Activated CD4-positive, alpha-beta T cell treated with anti-CD3 and anti-CD28 coated beads, Interleukin-2, Interleukin-6, amounts not matched to agents 100 ng/mL and 50 ng/mL, durations not matched to agents 16 hours and 8 hours (primary cell): Measurements from ENCODE around the gene SNCA.
A peak's percentile ranks its signal among the peaks of the same experiment; 100 is the strongest.

Experiments used
- DNase-seq: peaks from one replicate; pipeline ENCODE4 v3.0.0-alpha.2; 2020

SNCA gene

GRCh38 chr4:89836897-89837384, at the start of gene SNCA:
TSS of gene SNCA (minus strand) at chr4:89837161. CDS start at chr4:89835667, 1,494 bp downstream.
- peak; percentile 42 for DNase-seq

- DNase-seq: no peak
These were observed 42.3 kb upstream of the SNCA start for GRCh38 chr4:89879215-89879614.

GRCh38 chr4:89878611-89879010, 41.6 kb upstream of the SNCA start:
- DNase-seq: no peak

GRCh38 chr4:89876548-89876947, 39.6 kb upstream of the SNCA start:
- DNase-seq: no peak

- no peak for DNase-seq
These were observed 34.2 kb upstream of the SNCA start for GRCh38 chr4:89871211-89871610.

GRCh38 chr4:89868999-89869589, 32.1 kb upstream of the SNCA start:
- no peak for DNase-seq

- no peak for DNase-seq
These were observed 31.3 kb upstream of the SNCA start for GRCh38 chr4:89868276-89868675.

- no peak for DNase-seq
These were observed 26.6 kb upstream of the SNCA start for GRCh38 chr4:89863533-89863932.

GRCh38 chr4:89860971-89861370, 24.0 kb upstream of the SNCA start:
- DNase-seq: no peak

- no peak for DNase-seq
These were observed 18.3 kb upstream of the SNCA start for GRCh38 chr4:89855236-89855635.

- no peak for DNase-seq
These were observed 10.8 kb upstream of the SNCA start for GRCh38 chr4:89847571-89848325.

- DNase-seq: no peak
These were observed 2.6 kb upstream of the SNCA start for GRCh38 chr4:89839558-89839957.

GRCh38 chr4:89837993-89838390, 1.0 kb upstream of the SNCA start:
- peak; percentile 0 for DNase-seq

- peak; percentile 25 for DNase-seq
These were observed 528 bp upstream of the SNCA start for GRCh38 chr4:89837385-89837992.

- DNase-seq: no peak
These were observed 773 bp downstream of the SNCA start for GRCh38 chr4:89836031-89836745.

- DNase-seq: no peak
These were observed 1.5 kb downstream of the SNCA start for GRCh38 chr4:89835413-89835812.

- DNase-seq: no peak
These were observed 2.3 kb downstream of the SNCA start for GRCh38 chr4:89834486-89835209.

- peak; percentile 78 for DNase-seq
These were observed 7.4 kb downstream of the SNCA start for GRCh38 chr4:89829470-89830138.

- DNase-seq: no peak
These were observed 13.5 kb downstream of the SNCA start for GRCh38 chr4:89823416-89823815.

GRCh38 chr4:89821612-89822011, 15.3 kb downstream of the SNCA start:
- DNase-seq: no peak

GRCh38 chr4:89820010-89820409, 17.0 kb downstream of the SNCA start:
- DNase-seq: no peak

- no peak for DNase-seq
These were observed 22.6 kb downstream of the SNCA start for GRCh38 chr4:89814362-89814761.
